ENCODE results near the gene FHOD3. TPM values are rescaled to one million over a fixed set of nuclear protein-coding genes. Genes with fewer than 3 reads are reported as not detected.

Gene FHOD3
- total and polyA plus RNA-seq, 2 of the 8 experiments (the other 6 are each of a cell fraction or from before 2014, with no cell fraction given), result 9.7 to 10.5 TPM

DNA sequence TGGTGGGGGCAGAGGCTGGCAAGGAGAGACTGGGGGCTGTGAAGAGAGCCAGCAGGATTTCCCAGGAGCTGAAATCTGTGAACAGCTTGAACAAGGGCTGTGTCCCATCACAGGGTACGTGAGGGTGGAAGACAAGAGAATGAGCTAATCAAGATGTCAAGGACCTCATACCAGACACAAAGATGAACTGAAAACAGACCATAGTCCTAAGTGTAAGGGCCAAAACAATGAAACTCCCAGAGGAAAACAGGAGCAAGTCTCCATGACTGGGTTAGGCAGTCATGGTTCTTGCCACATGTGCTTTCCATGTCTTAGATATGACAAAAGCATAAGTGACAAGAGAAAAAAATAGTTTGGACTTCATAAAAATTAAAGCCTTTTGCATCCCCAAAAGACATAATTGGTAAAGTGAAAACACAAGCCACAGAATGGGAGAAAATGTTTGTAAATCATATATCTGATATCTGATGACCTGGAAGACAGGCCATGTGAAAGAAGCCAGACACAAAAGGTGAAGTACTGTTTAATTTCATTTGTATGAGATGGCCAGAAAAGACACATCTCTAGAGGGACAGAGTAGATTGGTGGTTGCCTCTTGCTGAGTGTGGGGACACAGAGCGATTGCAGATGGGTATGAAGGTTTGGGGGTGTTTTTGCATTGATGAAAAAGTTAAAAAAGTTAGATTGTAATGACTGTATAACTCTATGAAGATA is 67.6 kb downstream of the FHOD3 start:
- H3K14ac ChIP-seq (ENCODE audit: insufficient read length), result no peak overlapping the region
- 93% methylated on average over 2 of the region's 2 CpGs; no CpG with 5 or more reads in 1 of the 2 experiments for WGBS, 2 experiments (ENCODE audit: extremely low coverage in 1 of 2, insufficient coverage in 1 of 2, insufficient read length in 1 of 2, insufficient replicate concordance in 2 of 2, low coverage in 1 of 2, low lambda C conversion rate in 2 of 2, missing lambda C conversion rate in 1 of 2)
- no peaks in the 10 kb centered on the region for H4K20me1 ChIP-seq (replicated peaks in 1 of 2; ENCODE audit: control insufficient read depth in 1 of 2, insufficient read depth in 2 of 2, low read length in 2 of 2)
- no peak overlapping the region for H3K9ac ChIP-seq (replicated peaks in 1 of 4; ENCODE audit: extremely low read depth in 1 of 4, low read depth in 3 of 4, low read length in 3 of 4)
- no peak overlapping the region for H2BK120ac ChIP-seq (replicated peaks; ENCODE audit: low read depth, low read length)
- no peaks in the 10 kb centered on the region for H3K79me1 ChIP-seq (ENCODE audit: low read depth, low read length)
- no peak overlapping the region for H3K23ac ChIP-seq (ENCODE audit: insufficient read length)
- no peak overlapping the region for H4K91ac ChIP-seq (replicated peaks; ENCODE audit: insufficient read length, low read length)
- H3K9me3 ChIP-seq (ENCODE audit: insufficient read depth in 2 of 2, low read depth in 1 of 2, low read length in 1 of 2), result peaks cover 0 to 2% of the 10 kb centered on the region in 2 experiments; a peak in 1 of 4 replicates
- DNase-seq (ENCODE audit: low read depth in 1 of 2, low spot score in 2 of 2) (no peak), FAIRE-seq (no peak)
- H4K5ac ChIP-seq (ENCODE audit: insufficient read length, low read depth, low read length), result no peak overlapping the region
- no peak overlapping the region for H4K8ac ChIP-seq (ENCODE audit: extremely low read depth, insufficient read depth, low read length)
- H2BK15ac ChIP-seq (ENCODE audit: low read length), result no peak overlapping the region
- H3K4me3 ChIP-seq (ENCODE audit: extremely low read depth in 1 of 4, insufficient read depth in 2 of 4, low read depth in 3 of 4, low read length in 4 of 4), result no peak overlapping the region
- H2BK12ac ChIP-seq (ENCODE audit: low read depth, low read length), result no peak overlapping the region
- H3K4me2 ChIP-seq (ENCODE audit: insufficient read depth in 1 of 2, low read depth in 2 of 2, low read length in 2 of 2), result no peak overlapping the region
- H3K79me2 ChIP-seq (ENCODE audit: control insufficient read depth in 1 of 2, insufficient read depth in 2 of 2, low read length in 2 of 2), result no peaks in the 10 kb centered on the region
- no peak overlapping the region for H2BK5ac ChIP-seq (ENCODE audit: low read depth, low read length)
- H3K27ac ChIP-seq (ENCODE audit: low read depth, low read length), result no peak overlapping the region
- ChIA-PET CTCF (ENCODE audit: partially characterized antibody) (no interaction called here), POLR2A (ENCODE audit: partially characterized antibody) (no interaction called here)
- H3K56ac ChIP-seq (replicated peaks; ENCODE audit: insufficient read length, low read depth, low read length), result no peak overlapping the region
- no peak overlapping the region for H3K18ac ChIP-seq (ENCODE audit: extremely low read depth, low read length)
- H3K23me2 ChIP-seq (ENCODE audit: low read depth, low read length), result no peaks in the 10 kb centered on the region
- H3K36me3 ChIP-seq (ENCODE audit: control insufficient read depth in 2 of 4, insufficient read depth in 4 of 4, low read length in 3 of 4), result no peaks in the 10 kb centered on the region
- H3K4ac ChIP-seq (replicated peaks; ENCODE audit: insufficient read length, low read depth, low read length), result no peak overlapping the region
- H3K4me1 ChIP-seq (replicated peaks in 1 of 4; ENCODE audit: control insufficient read depth in 3 of 4, insufficient read depth in 4 of 4, low read length in 3 of 4), result no peaks in the 10 kb centered on the region
- H2AK5ac ChIP-seq (ENCODE audit: low read depth, low read length), result no peak overlapping the region
- no peak overlapping the region for H2BK20ac ChIP-seq (ENCODE audit: low read length)
- H2AFZ ChIP-seq (ENCODE audit: low read length), result no peak overlapping the region
- H3K27me3 ChIP-seq (replicated peaks in 1 of 4; ENCODE audit: control insufficient read depth in 3 of 4, extremely low read depth in 1 of 4, insufficient read depth in 3 of 4, low read length in 3 of 4), result no peaks in the 10 kb centered on the region
- TF ChIP-seq TBP (IDR thresholded peaks at IDR 0.05; ENCODE audit: low read depth, low read length) (no peak), RXRA (IDR thresholded peaks at IDR 0.05; ENCODE audit: insufficient read depth, low read depth, low read length) (no peak), JUND (IDR thresholded peaks at IDR 0.05; ENCODE audit: low read length) (no peak), POU5F1 (IDR thresholded peaks at IDR 0.05; ENCODE audit: low read depth, low read length) (no peak), FOSL1 (IDR thresholded peaks at IDR 0.05; ENCODE audit: insufficient read depth, low read depth, low read length) (no peak), SP4 (IDR thresholded peaks at IDR 0.05; ENCODE audit: low read length) (no peak), RBBP5 (IDR thresholded peaks at IDR 0.05; ENCODE audit: borderline replicate concordance, low read depth, low read length) (no peak)
